Testis (tissue), 3 donors: ENCODE measurements around the gene ALDH4A1. TPM values are rescaled to one million over a fixed set of nuclear protein-coding genes. Genes with fewer than 3 reads are reported as not detected.
"Not testable (repeated sequence)": the region's sequence is repeated elsewhere in the genome, so short reads cannot be mapped to it uniquely, and the experiment has no call there.

ENCODE experiments used
- DNase-seq: peaks from one replicate; pipeline ENCODE4 v3.0.0-alpha.2; 2019
- H3K27ac ChIP-seq, 2 donors: fragments of 200-600 bp; sonication (generic); one replicate each; pipeline ENCODE4 v1.5.1; 2019
- H3K27me3 ChIP-seq: fragments of 200-600 bp; sonication (generic); one replicate; pipeline ENCODE4 v1.5.1; 2019
- H3K36me3 ChIP-seq: fragments of 200-600 bp; sonication (generic); one replicate; pipeline ENCODE4 v1.5.1; 2017; ENCODE audit warnings: low read depth; ENCODE audit errors: missing control alignments
- H3K4me1 ChIP-seq: fragments of 200-600 bp; sonication (generic); one replicate; pipeline ENCODE4 v1.5.1; 2019
- H3K4me3 ChIP-seq, 2 donors: fragments of 200-600 bp; sonication (generic); one replicate each; pipeline ENCODE4 v1.5.1; 2017 to 2019
- H3K9me3 ChIP-seq: fragments of 200-600 bp; sonication (generic); one replicate; pipeline ENCODE4 v1.5.1; 2017
- CTCF ChIP-seq, 3 experiments: fragments of 450-650 bp in 2 of 3; fragments of 200-600 bp in 1 of 3; sonication (generic) in 1 of 3; IDR thresholded peaks; one replicate each; pipeline ENCODE4 v1.5.1; 2016 to 2019; ENCODE audit warnings: antibody characterized with exemption in 3 of 3, mild to moderate bottlenecking in 2 of 3, moderate library complexity in 1 of 3
- POLR2A ChIP-seq: fragments of 450-650 bp; IDR thresholded peaks from one replicate; pipeline ENCODE4 v1.6.1; 2017; ENCODE audit warnings: antibody characterized with exemption, mild to moderate bottlenecking, moderate library complexity
- WGBS, 2 donors: methylation state at CpG; one replicate each; pipeline ENCODE4 v1.1.5; 2018; 5-methylcytosine and 5-hydroxymethylcytosine counted together
- intact Hi-C: fragments of 100-400 bp; cut with DNase I; formaldehyde crosslinking; loops from one replicate; pipeline ENCODE4 v1.15.1; 2023; ENCODE audit warnings: low total_unique reads
- polyA plus RNA-seq: library from polyadenylated mRNA; stranded (reverse); fragments of 350-450 nt; fragmentation: Illumina TruSeq; extraction: RNeasy Lipid Tissue Mini Kit (QIAGEN cat#74804); gene quantifications from one replicate; pipeline ENCODE4 v1.2.3, GENCODE V29; 2014; ENCODE audit warnings: low read depth, low replicate concordance; ENCODE audit not compliant: insufficient read depth
- total RNA-seq, 2 donors: library from RNA; depleted of rRNA; stranded (reverse); fragments of >200 nt; gene quantifications; one replicate each; pipeline ENCODE4 v1.2.3, GENCODE V29; 2016

ALDH4A1 gene
- total and polyA plus RNA-seq, 3 donors from 2014 or later: 8.2 to 10.6 (median 9.6) TPM

- no peak overlapping the region for H3K4me3 ChIP-seq
- H3K27ac ChIP-seq: no peak overlapping the region
- H3K27me3 ChIP-seq: no peaks in the 10 kb centered on the region
- H3K9me3 ChIP-seq: no peaks in the 10 kb centered on the region
- no peak for DNase-seq
- 63 to 89% methylated on average over 14 to 49 of the region's 49 CpGs for WGBS, 2 donors
- H3K4me1 ChIP-seq: peaks cover 2% of the 10 kb centered on the region
- intact Hi-C loops: no loop called here
- no peaks in the 10 kb centered on the region for H3K36me3 ChIP-seq
- no peak for TF ChIP-seq CTCF (IDR thresholded peaks at IDR 0.05)
- TF ChIP-seq POLR2A: no peak
Observed at GRCh38 chr1:18854331-18855025, 47.9 kb downstream of the ALDH4A1 start.

GRCh38 chr1:18852501-18852900 lies 49.9 kb downstream of the ALDH4A1 start:
- intact Hi-C loops: no loop called here
- H3K36me3 ChIP-seq: no peaks in the 10 kb centered on the region

GRCh38 chr1:18849261-18849711 lies 53.1 kb downstream of the ALDH4A1 start:
- WGBS, 2 donors: 38 to 39% methylated on average over 8 to 11 of the region's 11 CpGs
- peak; percentile 25 for DNase-seq

More at GRCh38 chr1:18852501-18852900, 49.9 kb downstream of the ALDH4A1 start:
- Histone ChIP-seq H3K27ac (no peak overlapping the region), H3K4me3 (no peak overlapping the region), H3K9me3 (no peaks in the 10 kb centered on the region), H3K27me3 (no peaks in the 10 kb centered on the region), H3K4me1 (peaks cover 13% of the 10 kb centered on the region)
- no peak for DNase-seq
- TF ChIP-seq POLR2A: no peak
- no peak for TF ChIP-seq CTCF (IDR thresholded peaks at IDR 0.05)
- WGBS, 2 donors: 65 to 79% methylated on average over 5 to 6 of the region's 6 CpGs

GRCh38 chr1:18847723-18848122 lies 54.6 kb downstream of the ALDH4A1 start:
- H3K27me3 ChIP-seq, H3K36me3 ChIP-seq, H3K4me3 ChIP-seq, H3K9me3 ChIP-seq, H3K27ac ChIP-seq, intact Hi-C loops, DNase-seq: not testable (repeated sequence)
- peaks cover 13% of the 10 kb centered on the region for H3K4me1 ChIP-seq
- 89 to 100% methylated on average over 2 of the region's 2 CpGs for WGBS, 2 donors

More at GRCh38 chr1:18849261-18849711, 53.1 kb downstream of the ALDH4A1 start:
- H3K36me3 ChIP-seq: no peaks in the 10 kb centered on the region
- intact Hi-C loops: no loop called here
- no peaks in the 10 kb centered on the region for H3K27me3 ChIP-seq
- no peak overlapping the region for H3K4me3 ChIP-seq
- no peak overlapping the region for H3K27ac ChIP-seq
- no peaks in the 10 kb centered on the region for H3K9me3 ChIP-seq
- H3K4me1 ChIP-seq: peaks cover 13% of the 10 kb centered on the region
- TF ChIP-seq CTCF (IDR thresholded peaks at IDR 0.05) (no peak), POLR2A (no peak)

- H3K36me3 ChIP-seq: no peaks in the 10 kb centered on the region
- H3K27me3 ChIP-seq: no peaks in the 10 kb centered on the region
- intact Hi-C loops: no loop called here
- no peaks in the 10 kb centered on the region for H3K4me1 ChIP-seq
- TF ChIP-seq POLR2A: no peak
- no peak for TF ChIP-seq CTCF (IDR thresholded peaks at IDR 0.05)
- no peak overlapping the region for H3K4me3 ChIP-seq
- no peak overlapping the region for H3K27ac ChIP-seq
- H3K9me3 ChIP-seq: no peaks in the 10 kb centered on the region
- no peak for DNase-seq
- WGBS, 2 donors: 90 to 93% methylated on average over 16 to 17 of the region's 17 CpGs
Observed at GRCh38 chr1:18840145-18840544, 62.2 kb downstream of the ALDH4A1 start.
